GM19467 (cell line): ENCODE data around the gene SRSF6.
"Not testable (repeated sequence)": the region's sequence is repeated elsewhere in the genome, so short reads cannot be mapped to it uniquely, and the experiment has no call there.

Experiments used
- ATAC-seq: cut with Tn5 transposase; IDR thresholded peaks from one replicate; pipeline ENCODE4 v1.9.1; 2021; ENCODE audit warnings: mild to moderate bottlenecking, moderate library complexity; ENCODE audit not compliant: unreplicated experiment

SRSF6 gene

GRCh38 chr20:43457640-43458421, at the start of gene SRSF6:
TSS of gene SRSF6 (plus strand) at chr20:43457896. CDS start at chr20:43458034, 138 bp downstream.
- ATAC-seq = peak; percentile 75

- no peak for ATAC-seq
These were observed 48.7 kb upstream of the SRSF6 start for GRCh38 chr20:43408848-43409576.

- no peak for ATAC-seq
These were observed 48.2 kb upstream of the SRSF6 start for GRCh38 chr20:43409577-43409913.

GRCh38 chr20:43415661-43416430, 41.9 kb upstream of the SRSF6 start:
- ATAC-seq = no peak

- ATAC-seq = no peak
These were observed 41.0 kb upstream of the SRSF6 start for GRCh38 chr20:43416591-43417228.

- no peak for ATAC-seq
These were observed 37.5 kb upstream of the SRSF6 start for GRCh38 chr20:43420192-43420591.

GRCh38 chr20:43420913-43421312, 36.8 kb upstream of the SRSF6 start:
- not testable (repeated sequence) for ATAC-seq

- ATAC-seq = no peak
These were observed 31.5 kb upstream of the SRSF6 start for GRCh38 chr20:43426172-43426571.

GRCh38 chr20:43430265-43431133, 27.2 kb upstream of the SRSF6 start:
- no peak for ATAC-seq

- no peak for ATAC-seq
These were observed 26.6 kb upstream of the SRSF6 start for GRCh38 chr20:43431134-43431519.

- ATAC-seq = no peak
These were observed 25.2 kb upstream of the SRSF6 start for GRCh38 chr20:43432498-43432897.

GRCh38 chr20:43433250-43433854, 24.3 kb upstream of the SRSF6 start:
- no peak for ATAC-seq

- no peak for ATAC-seq
These were observed 23.1 kb upstream of the SRSF6 start for GRCh38 chr20:43434565-43434964.

GRCh38 chr20:43438578-43439316, 18.9 kb upstream of the SRSF6 start:
- peak; percentile 77 for ATAC-seq

GRCh38 chr20:43440531-43440930, 17.2 kb upstream of the SRSF6 start:
- ATAC-seq = no peak

GRCh38 chr20:43442282-43442880, 15.3 kb upstream of the SRSF6 start:
- ATAC-seq = no peak

GRCh38 chr20:43444107-43444506, 13.6 kb upstream of the SRSF6 start:
- no peak for ATAC-seq

- no peak for ATAC-seq
These were observed 11.3 kb upstream of the SRSF6 start for GRCh38 chr20:43446361-43446879.

GRCh38 chr20:43448431-43448747, 9.3 kb upstream of the SRSF6 start:
- not testable (repeated sequence) for ATAC-seq
